ENCODE results near the gene RPP38. TPM values are rescaled to one million over a fixed set of nuclear protein-coding genes. Genes with fewer than 3 reads are reported as not detected.

RPP38 gene
- total RNA-seq, 1 donor from 2014 or later, result 6.3 TPM

- H3K9me3 ChIP-seq (ENCODE audit: control insufficient read depth in 3 of 3, low read length in 3 of 3), result no peaks in the 10 kb centered on the region
- H3K9ac ChIP-seq (ENCODE audit: low read depth in 1 of 3, low read length in 3 of 3), result no peak overlapping the region
- H3K4me1 ChIP-seq (ENCODE audit: control insufficient read depth in 3 of 3, insufficient read depth in 3 of 3, low read length in 3 of 3), result no peaks in the 10 kb centered on the region
- no peak overlapping the region for H3K27ac ChIP-seq (ENCODE audit: low read depth, low read length)
- no peak overlapping the region for H3K4me3 ChIP-seq (ENCODE audit: low read length in 3 of 3)
- H3K27me3 ChIP-seq (ENCODE audit: control insufficient read depth in 3 of 3, insufficient read depth in 3 of 3, low read length in 3 of 3), result no peaks in the 10 kb centered on the region
- peaks cover 18 to 29% (median 28%) of the 10 kb centered on the region in 3 donors for H3K36me3 ChIP-seq (ENCODE audit: control insufficient read depth in 3 of 3, insufficient read depth in 3 of 3, low read length in 3 of 3)
Observed at GRCh38 chr10:15124190-15124589, 27.0 kb downstream of the RPP38 start.

- H3K36me3 ChIP-seq (ENCODE audit: control insufficient read depth in 3 of 3, insufficient read depth in 3 of 3, low read length in 3 of 3), result peaks cover 13 to 24% (median 22%) of the 10 kb centered on the region in 3 donors
- no peaks in the 10 kb centered on the region for H3K27me3 ChIP-seq (ENCODE audit: control insufficient read depth in 3 of 3, insufficient read depth in 3 of 3, low read length in 3 of 3)
- no peaks in the 10 kb centered on the region for H3K9me3 ChIP-seq (ENCODE audit: control insufficient read depth in 3 of 3, low read length in 3 of 3)
- H3K4me1 ChIP-seq (ENCODE audit: control insufficient read depth in 3 of 3, insufficient read depth in 3 of 3, low read length in 3 of 3), result no peaks in the 10 kb centered on the region
- no peak overlapping the region for H3K9ac ChIP-seq (ENCODE audit: low read depth in 1 of 3, low read length in 3 of 3)
- no peak overlapping the region for H3K27ac ChIP-seq (ENCODE audit: low read depth, low read length)
- H3K4me3 ChIP-seq (ENCODE audit: low read length in 3 of 3), result no peak overlapping the region
Observed at GRCh38 chr10:15124908-15125307, 27.8 kb downstream of the RPP38 start.

GRCh38 chr10:15131330-15131729 is 34.2 kb downstream of the RPP38 start:
- no peak overlapping the region for H3K9ac ChIP-seq (ENCODE audit: low read depth in 1 of 3, low read length in 3 of 3)
- H3K27ac ChIP-seq (ENCODE audit: low read depth, low read length), result no peak overlapping the region
- H3K4me3 ChIP-seq (ENCODE audit: low read length in 3 of 3), result no peak overlapping the region
- H3K4me1 ChIP-seq (ENCODE audit: control insufficient read depth in 3 of 3, insufficient read depth in 3 of 3, low read length in 3 of 3), result no peaks in the 10 kb centered on the region
- H3K27me3 ChIP-seq (ENCODE audit: control insufficient read depth in 3 of 3, insufficient read depth in 3 of 3, low read length in 3 of 3), result no peaks in the 10 kb centered on the region
- peaks cover 25 to 44% (median 41%) of the 10 kb centered on the region in 3 donors for H3K36me3 ChIP-seq (ENCODE audit: control insufficient read depth in 3 of 3, insufficient read depth in 3 of 3, low read length in 3 of 3)
- no peaks in the 10 kb centered on the region for H3K9me3 ChIP-seq (ENCODE audit: control insufficient read depth in 3 of 3, low read length in 3 of 3)

- Histone ChIP-seq H3K27me3 (ENCODE audit: control insufficient read depth in 3 of 3, insufficient read depth in 3 of 3, low read length in 3 of 3) (no peaks in the 10 kb centered on the region), H3K27ac (ENCODE audit: low read depth, low read length) (no peak overlapping the region), H3K4me3 (ENCODE audit: low read length in 3 of 3) (no peak overlapping the region), H3K9ac (ENCODE audit: low read depth in 1 of 3, low read length in 3 of 3) (no peak overlapping the region), H3K9me3 (ENCODE audit: control insufficient read depth in 3 of 3, low read length in 3 of 3) (no peaks in the 10 kb centered on the region), H3K36me3 (ENCODE audit: control insufficient read depth in 3 of 3, insufficient read depth in 3 of 3, low read length in 3 of 3) (peaks cover 28 to 48% (median 46%) of the 10 kb centered on the region in 3 donors), H3K4me1 (ENCODE audit: control insufficient read depth in 3 of 3, insufficient read depth in 3 of 3, low read length in 3 of 3) (no peaks in the 10 kb centered on the region)
Observed at GRCh38 chr10:15136129-15137035, 39.2 kb downstream of the RPP38 start.

GRCh38 chr10:15137036-15137359 is 39.8 kb downstream of the RPP38 start:
- H3K9ac ChIP-seq (ENCODE audit: low read depth in 1 of 3, low read length in 3 of 3), result no peak overlapping the region
- no peaks in the 10 kb centered on the region for H3K27me3 ChIP-seq (ENCODE audit: control insufficient read depth in 3 of 3, insufficient read depth in 3 of 3, low read length in 3 of 3)
- peaks cover 25 to 46% (median 43%) of the 10 kb centered on the region in 3 donors for H3K36me3 ChIP-seq (ENCODE audit: control insufficient read depth in 3 of 3, insufficient read depth in 3 of 3, low read length in 3 of 3)
- H3K4me3 ChIP-seq (ENCODE audit: low read length in 3 of 3), result no peak overlapping the region
- no peaks in the 10 kb centered on the region for H3K9me3 ChIP-seq (ENCODE audit: control insufficient read depth in 3 of 3, low read length in 3 of 3)
- no peak overlapping the region for H3K27ac ChIP-seq (ENCODE audit: low read depth, low read length)
- H3K4me1 ChIP-seq (ENCODE audit: control insufficient read depth in 3 of 3, insufficient read depth in 3 of 3, low read length in 3 of 3), result no peaks in the 10 kb centered on the region

- H3K27ac ChIP-seq (ENCODE audit: low read depth, low read length), result no peak overlapping the region
- no peaks in the 10 kb centered on the region for H3K27me3 ChIP-seq (ENCODE audit: control insufficient read depth in 3 of 3, insufficient read depth in 3 of 3, low read length in 3 of 3)
- no peak overlapping the region for H3K9ac ChIP-seq (ENCODE audit: low read depth in 1 of 3, low read length in 3 of 3)
- H3K36me3 ChIP-seq (ENCODE audit: control insufficient read depth in 3 of 3, insufficient read depth in 3 of 3, low read length in 3 of 3), result peaks cover 22 to 44% (median 39%) of the 10 kb centered on the region in 3 donors
- no peaks in the 10 kb centered on the region for H3K9me3 ChIP-seq (ENCODE audit: control insufficient read depth in 3 of 3, low read length in 3 of 3)
- no peak overlapping the region for H3K4me3 ChIP-seq (ENCODE audit: low read length in 3 of 3)
- no peaks in the 10 kb centered on the region for H3K4me1 ChIP-seq (ENCODE audit: control insufficient read depth in 3 of 3, insufficient read depth in 3 of 3, low read length in 3 of 3)
Observed at GRCh38 chr10:15137636-15138035, 40.5 kb downstream of the RPP38 start.

- no peak overlapping the region for H3K4me3 ChIP-seq (ENCODE audit: low read length in 3 of 3)
- no peak overlapping the region for H3K27ac ChIP-seq (ENCODE audit: low read depth, low read length)
- H3K36me3 ChIP-seq (ENCODE audit: control insufficient read depth in 3 of 3, insufficient read depth in 3 of 3, low read length in 3 of 3), result peaks cover 7 to 15% (median 9%) of the 10 kb centered on the region in 3 donors
- no peaks in the 10 kb centered on the region for H3K27me3 ChIP-seq (ENCODE audit: control insufficient read depth in 3 of 3, insufficient read depth in 3 of 3, low read length in 3 of 3)
- no peaks in the 10 kb centered on the region for H3K9me3 ChIP-seq (ENCODE audit: control insufficient read depth in 3 of 3, low read length in 3 of 3)
- H3K4me1 ChIP-seq (ENCODE audit: control insufficient read depth in 3 of 3, insufficient read depth in 3 of 3, low read length in 3 of 3), result no peaks in the 10 kb centered on the region
- H3K9ac ChIP-seq (ENCODE audit: low read depth in 1 of 3, low read length in 3 of 3), result no peak overlapping the region
Observed at GRCh38 chr10:15140698-15141097, 43.5 kb downstream of the RPP38 start.

GRCh38 chr10:15141136-15142054 is 44.2 kb downstream of the RPP38 start:
- Histone ChIP-seq H3K9ac (ENCODE audit: low read depth in 1 of 3, low read length in 3 of 3) (no peak overlapping the region), H3K4me1 (ENCODE audit: control insufficient read depth in 3 of 3, insufficient read depth in 3 of 3, low read length in 3 of 3) (no peaks in the 10 kb centered on the region), H3K27me3 (ENCODE audit: control insufficient read depth in 3 of 3, insufficient read depth in 3 of 3, low read length in 3 of 3) (no peaks in the 10 kb centered on the region), H3K27ac (ENCODE audit: low read depth, low read length) (no peak overlapping the region), H3K36me3 (ENCODE audit: control insufficient read depth in 3 of 3, insufficient read depth in 3 of 3, low read length in 3 of 3) (peaks cover 7 to 14% (median 8%) of the 10 kb centered on the region in 3 donors), H3K4me3 (ENCODE audit: low read length in 3 of 3) (no peak overlapping the region), H3K9me3 (ENCODE audit: control insufficient read depth in 3 of 3, low read length in 3 of 3) (no peaks in the 10 kb centered on the region)

- H3K9me3 ChIP-seq (ENCODE audit: control insufficient read depth in 3 of 3, low read length in 3 of 3), result no peaks in the 10 kb centered on the region
- H3K27me3 ChIP-seq (ENCODE audit: control insufficient read depth in 3 of 3, insufficient read depth in 3 of 3, low read length in 3 of 3), result no peaks in the 10 kb centered on the region
- no peak overlapping the region for H3K4me3 ChIP-seq (ENCODE audit: low read length in 3 of 3)
- no peak overlapping the region for H3K9ac ChIP-seq (ENCODE audit: low read depth in 1 of 3, low read length in 3 of 3)
- H3K36me3 ChIP-seq (ENCODE audit: control insufficient read depth in 3 of 3, insufficient read depth in 3 of 3, low read length in 3 of 3), result peaks cover 4 to 9% (median 5%) of the 10 kb centered on the region in 3 donors
- no peaks in the 10 kb centered on the region for H3K4me1 ChIP-seq (ENCODE audit: control insufficient read depth in 3 of 3, insufficient read depth in 3 of 3, low read length in 3 of 3)
- H3K27ac ChIP-seq (ENCODE audit: low read depth, low read length), result no peak overlapping the region
Observed at GRCh38 chr10:15144788-15145187, 47.6 kb downstream of the RPP38 start.

- H3K4me3 ChIP-seq (ENCODE audit: low read length in 3 of 3), result no peak overlapping the region
- H3K27me3 ChIP-seq (ENCODE audit: control insufficient read depth in 3 of 3, insufficient read depth in 3 of 3, low read length in 3 of 3), result no peaks in the 10 kb centered on the region
- H3K9me3 ChIP-seq (ENCODE audit: control insufficient read depth in 3 of 3, low read length in 3 of 3), result no peaks in the 10 kb centered on the region
- no peaks in the 10 kb centered on the region for H3K36me3 ChIP-seq (ENCODE audit: control insufficient read depth in 3 of 3, insufficient read depth in 3 of 3, low read length in 3 of 3)
- no peaks in the 10 kb centered on the region for H3K4me1 ChIP-seq (ENCODE audit: control insufficient read depth in 3 of 3, insufficient read depth in 3 of 3, low read length in 3 of 3)
- no peak overlapping the region for H3K9ac ChIP-seq (ENCODE audit: low read depth in 1 of 3, low read length in 3 of 3)
- H3K27ac ChIP-seq (ENCODE audit: low read depth, low read length), result no peak overlapping the region
Observed at GRCh38 chr10:15146366-15146765, 49.2 kb downstream of the RPP38 start.
